ENCODE measurements around the gene CUBN. TPM values are rescaled to one million over a fixed set of nuclear protein-coding genes. Genes with fewer than 3 reads are reported as not detected.
A peak's percentile ranks its signal among the peaks of the same experiment; 100 is the strongest.

The CUBN gene
- total RNA-seq, 1 experiment from 2014 or later: 1.7 TPM

- no peak for DNase-seq (ENCODE audit: low read depth)
Observed at GRCh38 chr10:16919121-16919982, 210.3 kb downstream of the CUBN start.

GRCh38 chr10:16916496-16916895 lies 213.1 kb downstream of the CUBN start:
- DNase-seq (ENCODE audit: low read depth): no peak

- DNase-seq (ENCODE audit: low read depth): no peak
Observed at GRCh38 chr10:16915300-16915699, 214.3 kb downstream of the CUBN start.

DNA sequence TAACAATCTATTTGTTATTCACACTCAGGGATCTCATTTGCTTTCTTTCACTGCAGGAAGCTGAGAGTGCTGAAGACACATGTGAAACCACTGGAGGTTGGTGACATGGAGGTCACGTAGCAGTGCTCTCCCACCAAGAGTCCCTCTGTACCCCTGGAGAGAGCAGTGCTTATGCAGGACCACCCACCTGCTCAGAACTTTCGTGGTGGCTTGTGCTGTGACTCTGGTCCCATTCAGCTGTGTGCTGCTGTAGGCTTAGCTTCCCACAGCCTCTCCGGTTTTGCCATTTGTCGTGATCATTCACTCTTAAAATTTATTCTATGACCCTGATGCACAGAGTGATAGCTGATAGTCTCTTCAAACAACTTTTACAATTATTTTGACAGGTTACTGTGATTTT lies 216.3 kb downstream of the CUBN start:
- no peak for DNase-seq (ENCODE audit: low read depth)

DNA sequence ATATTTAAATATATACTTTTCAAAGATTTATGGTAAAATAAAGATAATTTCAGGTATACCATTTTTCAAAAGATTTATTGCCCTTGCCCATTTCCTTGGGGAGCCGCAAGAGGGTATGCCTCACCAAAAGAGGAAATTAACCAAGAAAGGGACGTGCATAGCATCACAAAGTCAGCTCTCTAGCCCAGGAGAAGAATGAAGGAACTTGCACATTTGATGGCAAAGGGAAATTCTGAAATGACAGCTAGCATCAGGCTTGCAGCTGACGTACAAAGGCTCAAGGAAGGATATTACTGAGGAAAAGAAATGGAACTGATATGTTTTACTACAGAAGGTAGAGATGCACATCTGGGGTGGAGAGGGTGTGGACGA lies 218.8 kb downstream of the CUBN start:
- DNase-seq (ENCODE audit: low read depth): no peak

DNA sequence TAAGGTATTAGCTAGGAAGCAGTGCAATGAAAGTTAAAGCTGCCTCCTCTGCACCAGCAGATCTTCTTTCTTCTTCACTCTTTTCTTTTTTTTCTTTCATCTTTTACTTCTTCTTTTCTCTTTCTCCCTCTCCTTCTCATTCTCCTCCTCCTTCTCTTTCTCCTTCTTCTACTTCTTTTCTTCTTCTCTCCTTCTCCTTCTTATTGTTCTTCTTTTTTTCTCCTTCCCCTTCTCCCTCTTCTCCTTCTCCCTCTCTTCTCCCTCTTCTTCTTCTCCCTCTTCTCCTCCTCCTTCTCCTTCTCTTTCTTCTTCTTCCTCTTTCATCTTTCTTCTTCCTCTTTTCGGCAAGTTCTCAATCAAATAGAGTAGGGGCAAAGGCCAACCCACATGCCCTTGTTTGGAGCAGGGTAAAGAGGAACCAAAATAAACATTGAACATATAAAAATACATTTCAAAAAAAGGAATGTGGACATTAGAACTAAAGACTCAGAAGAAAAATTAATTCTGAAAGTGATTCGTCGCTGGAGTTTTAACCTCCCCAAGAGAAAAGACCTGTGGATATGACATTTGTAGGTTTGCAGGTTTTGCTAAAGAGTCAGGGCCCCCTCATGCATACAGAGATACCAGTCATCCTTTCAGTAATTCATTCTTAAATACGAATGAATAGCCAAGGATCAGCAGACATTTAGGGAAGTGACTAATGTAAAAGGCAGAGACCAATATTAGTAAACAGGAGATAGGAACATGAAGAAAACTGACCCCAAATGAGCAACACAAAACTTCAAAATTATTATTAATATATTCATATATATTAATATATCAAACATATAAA lies 219.4 kb downstream of the CUBN start:
- no peak for DNase-seq (ENCODE audit: low read depth)

GRCh38 chr10:16909271-16909767 lies 220.3 kb downstream of the CUBN start:
- no peak for DNase-seq (ENCODE audit: low read depth)

GRCh38 chr10:16907687-16908086 lies 221.9 kb downstream of the CUBN start:
- no peak for DNase-seq (ENCODE audit: low read depth)

DNA sequence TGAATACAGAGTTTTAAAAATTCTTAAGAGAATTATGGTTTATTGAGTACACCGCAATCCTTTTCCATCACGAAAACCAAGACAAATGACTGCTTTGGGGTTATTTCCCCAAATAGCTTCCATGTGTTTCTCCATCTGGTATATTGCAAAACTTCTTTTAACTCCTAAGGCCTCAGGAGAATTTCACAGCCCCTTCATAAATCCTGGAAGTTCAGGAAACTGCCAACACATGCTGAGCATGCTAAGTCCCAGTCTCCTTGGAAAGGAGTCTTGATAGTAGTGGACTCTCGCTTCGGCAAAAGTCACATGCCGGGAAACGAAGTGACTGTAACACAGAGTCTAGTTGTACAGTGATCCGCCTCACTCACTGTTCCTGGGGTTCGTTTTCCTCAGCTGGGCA lies 224.3 kb downstream of the CUBN start:
- no peak for DNase-seq (ENCODE audit: low read depth)

- DNase-seq (ENCODE audit: low read depth): peak; percentile 37
Observed at GRCh38 chr10:16904639-16905061, 225.0 kb downstream of the CUBN start.

GRCh38 chr10:16904049-16904448 lies 225.6 kb downstream of the CUBN start:
- no peak for DNase-seq (ENCODE audit: low read depth)

DNA sequence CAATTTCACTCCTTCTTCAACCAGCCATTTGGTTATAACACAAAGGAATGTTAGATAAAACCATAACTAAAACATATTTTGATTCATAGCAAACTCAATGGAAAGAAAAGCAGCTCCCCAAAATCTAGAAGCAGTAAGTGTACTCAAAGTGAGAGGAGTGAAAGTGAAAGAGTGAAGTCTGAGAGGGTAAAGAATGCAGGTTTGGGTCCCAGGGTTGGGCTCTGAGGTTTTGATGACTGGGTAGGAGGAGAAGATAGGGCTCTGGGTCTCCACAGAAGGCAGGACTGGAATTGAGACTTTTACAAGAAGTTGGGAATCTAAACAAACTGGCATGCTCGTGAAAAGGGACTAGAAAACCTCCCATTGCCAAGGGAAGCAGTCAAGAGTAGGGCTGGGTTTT lies 227.0 kb downstream of the CUBN start:
- no peak for DNase-seq (ENCODE audit: low read depth)

GRCh38 chr10:16901106-16901505 lies 228.5 kb downstream of the CUBN start:
- no peak for DNase-seq (ENCODE audit: low read depth)

DNA sequence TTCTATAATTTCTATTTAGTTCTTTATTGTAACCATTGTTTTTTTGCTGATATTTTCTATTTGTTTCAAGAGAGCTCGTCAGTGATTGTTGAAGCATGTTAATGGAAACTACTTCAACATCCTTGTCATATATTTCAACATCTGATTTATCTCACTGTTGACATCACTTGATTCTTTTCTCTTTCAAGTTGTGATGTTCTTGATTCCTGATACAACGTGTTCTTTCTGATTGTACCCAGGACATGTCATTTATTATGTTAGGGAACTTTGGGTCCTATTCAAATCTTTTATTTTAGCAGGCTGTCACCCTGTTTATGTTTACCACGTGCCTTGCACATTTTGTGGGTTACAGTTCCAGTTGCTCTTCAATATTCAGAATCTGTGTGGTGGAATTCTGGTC lies 232.6 kb downstream of the CUBN start:
- no peak for DNase-seq (ENCODE audit: low read depth)

- DNase-seq (ENCODE audit: low read depth): no peak
Observed at GRCh38 chr10:16894821-16895220, 234.8 kb downstream of the CUBN start.

DNA sequence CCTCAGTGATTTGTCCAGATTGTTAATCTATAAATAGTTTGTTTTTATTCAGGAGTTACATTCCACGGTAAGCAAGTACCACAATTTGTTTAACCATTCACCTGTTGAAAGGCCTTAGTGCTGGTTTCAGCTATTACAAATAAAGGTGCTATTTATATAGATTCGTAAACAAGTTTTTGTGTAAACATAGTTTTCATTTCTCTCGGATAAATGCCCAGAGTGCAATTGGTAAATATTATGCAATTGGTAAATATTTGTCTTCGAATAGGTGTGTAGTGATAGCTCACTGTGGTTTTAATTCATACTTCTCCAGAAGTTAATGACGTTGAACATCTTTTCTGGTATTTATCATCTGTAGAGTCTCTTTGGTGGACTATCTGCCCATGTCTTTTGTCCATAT lies 235.9 kb downstream of the CUBN start:
- no peak for DNase-seq (ENCODE audit: low read depth)

DNA sequence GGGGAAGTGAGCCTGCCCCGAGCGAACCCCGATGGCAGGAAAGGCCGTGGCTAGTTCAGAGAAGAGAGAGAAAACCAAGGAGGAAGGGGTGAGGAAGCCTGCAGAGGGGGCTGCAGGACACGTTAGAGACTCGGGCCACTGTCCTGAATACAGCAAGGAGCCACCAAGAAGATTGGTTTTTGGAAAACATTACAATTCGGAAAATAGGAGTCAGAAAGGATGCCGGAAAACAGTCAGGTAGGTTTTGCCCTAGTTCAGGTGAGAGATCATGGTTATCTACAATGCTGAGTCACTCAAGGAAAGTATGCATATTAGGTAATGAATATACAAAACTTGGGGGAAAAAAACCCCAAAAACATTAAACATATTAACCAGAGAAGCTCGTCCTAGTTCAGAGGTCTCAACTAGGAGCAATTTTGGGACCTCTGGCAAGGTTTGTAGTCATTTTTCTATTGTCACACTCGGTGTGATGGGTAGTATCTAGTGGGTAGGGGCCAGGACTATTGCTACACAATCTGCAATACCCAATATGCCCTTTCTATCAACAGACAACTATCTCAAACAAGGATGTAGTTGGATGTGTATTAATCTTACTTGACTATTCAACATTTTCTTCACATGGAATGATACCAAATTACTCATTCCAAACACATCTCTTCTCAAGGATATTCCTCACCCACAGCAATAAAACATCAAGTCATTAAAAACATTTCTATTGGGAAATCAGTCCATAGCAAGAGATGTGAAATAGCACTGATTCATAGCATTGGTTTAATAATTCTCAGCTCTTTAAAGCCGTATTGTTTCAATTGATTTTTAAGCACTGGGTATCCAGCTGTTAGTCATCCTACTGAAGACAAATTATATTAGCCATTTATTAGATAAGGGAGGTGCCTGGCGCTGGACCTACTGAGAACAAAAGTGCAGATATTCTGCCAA lies 238.0 kb downstream of the CUBN start:
- DNase-seq (ENCODE audit: low read depth): peak; percentile 73

DNA sequence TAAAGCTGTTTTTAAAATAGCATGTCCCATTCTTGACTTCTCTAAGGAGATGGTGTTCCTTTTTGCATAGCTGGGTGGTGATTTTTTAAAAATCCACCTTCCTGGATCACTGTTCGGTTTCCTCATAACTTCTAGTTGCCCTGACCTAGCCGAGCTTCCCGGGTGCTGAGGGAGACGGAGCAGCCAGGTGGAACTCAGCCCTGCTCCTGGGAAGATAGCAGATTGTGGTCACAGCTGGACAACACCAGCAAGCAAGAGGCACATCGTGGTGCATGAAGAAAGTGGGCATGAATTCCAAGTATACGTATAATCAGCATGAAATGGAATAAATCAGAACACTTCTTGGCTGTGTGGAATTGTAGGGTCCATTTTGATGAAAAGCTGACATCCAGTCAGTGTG lies 238.9 kb downstream of the CUBN start:
- no peak for DNase-seq (ENCODE audit: low read depth)

DNA sequence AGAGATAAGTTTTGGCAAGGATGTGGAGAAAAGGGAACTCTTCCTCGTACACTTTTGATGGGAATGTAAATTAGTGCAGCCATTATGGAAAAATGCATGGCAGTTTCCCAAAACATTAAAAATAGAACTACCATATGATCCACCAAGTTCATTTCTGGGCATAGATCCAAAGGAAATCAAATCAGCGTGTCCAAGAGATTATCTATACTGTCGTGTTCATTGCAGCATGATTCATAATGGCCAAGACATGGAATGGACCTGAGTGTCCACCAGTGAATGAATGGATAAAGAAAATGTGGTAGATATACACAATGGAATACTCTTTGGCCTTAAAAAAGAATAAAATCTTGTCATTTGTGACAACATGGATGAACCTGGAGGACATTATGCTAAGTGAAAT lies 242.0 kb downstream of the CUBN start:
- no peak for DNase-seq (ENCODE audit: low read depth)

DNA sequence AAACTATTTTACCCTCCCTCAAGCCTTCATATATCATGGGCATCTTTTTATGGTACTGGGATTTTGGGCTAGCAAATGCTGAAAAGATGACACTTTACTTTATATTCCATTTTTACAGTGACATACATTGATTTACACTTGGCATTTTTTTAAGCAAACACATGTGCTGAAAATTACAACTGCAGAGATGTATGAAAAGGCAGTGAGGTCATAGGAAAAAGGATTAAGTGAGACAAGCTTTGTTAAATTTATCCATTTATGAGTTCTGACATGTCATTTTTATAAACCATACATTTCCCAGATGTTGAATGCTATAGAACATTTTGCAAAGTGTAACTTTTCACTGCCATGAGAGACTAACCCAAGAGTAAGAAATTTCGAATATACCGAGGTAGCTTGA lies 243.6 kb downstream of the CUBN start:
- no peak for DNase-seq (ENCODE audit: low read depth)

- DNase-seq (ENCODE audit: low read depth): no peak
Observed at GRCh38 chr10:16884497-16884896, 245.1 kb downstream of the CUBN start.

DNA sequence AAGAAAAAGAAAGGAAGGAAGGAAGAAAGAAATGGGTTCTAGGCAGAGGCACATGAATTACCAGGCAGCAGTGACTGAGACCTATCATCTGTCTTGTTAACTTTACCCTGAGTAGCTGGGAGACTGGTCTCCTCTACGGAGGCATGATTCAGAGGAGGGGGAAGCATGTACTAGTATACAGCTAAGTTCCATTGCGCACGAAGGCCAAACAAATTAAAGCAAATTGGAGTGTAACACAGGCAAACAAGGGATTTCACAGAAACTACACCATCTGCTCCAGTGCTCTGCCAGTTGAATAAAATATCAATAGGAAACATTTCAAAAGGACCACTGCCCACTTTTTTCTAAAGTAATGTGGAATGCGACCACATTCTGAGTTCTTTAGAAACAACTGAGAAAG lies 246.5 kb downstream of the CUBN start:
- DNase-seq (ENCODE audit: low read depth): no peak

Data from Daoy (cell line).